Calu3 (cell line): ENCODE results near the gene TMEM127. TPM values are rescaled to one million over a fixed set of nuclear protein-coding genes. Genes with fewer than 3 reads are reported as not detected.

Source experiments
- BruUV-seq: library from RNA; stranded (reverse); fragments of 400-500 nt; replicated peaks from 2 replicates; lab custom pipeline; 2021; lab: Mats Ljungman, UMichigan
- CTCF ChIA-PET: fragments of 300-600 bp; sonication (Branson Sonifier 250); formaldehyde crosslinking; loops from one replicate; lab custom pipeline; 2022; ENCODE audit warnings: antibody characterized with exemption; lab: Charles Lee
- DNase-seq: peaks from one replicate; pipeline ENCODE4 v3.0.0; 2022
- H3K27ac Mint-ChIP-seq: one replicate; pipeline ENCODE4 v1.8.0; 2022; ENCODE audit warnings: mixed read lengths; ENCODE audit not compliant: unreplicated experiment
- H3K27me3 Mint-ChIP-seq: one replicate; pipeline ENCODE4 v1.8.0; 2022; ENCODE audit warnings: mixed read lengths; ENCODE audit not compliant: unreplicated experiment
- H3K36me3 Mint-ChIP-seq: one replicate; pipeline ENCODE4 v1.8.0; 2022; ENCODE audit warnings: mild to moderate bottlenecking, moderate library complexity, mixed read lengths; ENCODE audit not compliant: insufficient read depth, unreplicated experiment
- H3K4me1 Mint-ChIP-seq: one replicate; pipeline ENCODE4 v1.8.0; 2022; ENCODE audit warnings: mild to moderate bottlenecking, low read depth, mixed read lengths; ENCODE audit not compliant: unreplicated experiment
- H3K4me3 Mint-ChIP-seq: one replicate; pipeline ENCODE4 v1.8.0; 2022; ENCODE audit warnings: mild to moderate bottlenecking, low read depth, moderate library complexity, mixed read lengths; ENCODE audit not compliant: unreplicated experiment
- H3K9me3 Mint-ChIP-seq: one replicate; pipeline ENCODE4 v1.8.0; 2022; ENCODE audit warnings: low read depth, mixed read lengths; ENCODE audit not compliant: unreplicated experiment
- CTCF ChIP-seq: fragments of 200-600 bp; IDR thresholded peaks from one replicate; pipeline ENCODE4 v1.8.0; 2022; ENCODE audit warnings: antibody characterized with exemption; ENCODE audit not compliant: unreplicated experiment
- intact Hi-C: fragments of 100-400 bp; cut with micrococcal nuclease; formaldehyde crosslinking; loops from one replicate; pipeline ENCODE4 v1.10.0; 2022; ENCODE audit not compliant: unreplicated experiment
- total RNA-seq: library from RNA; stranded (reverse); gene quantifications from 2 replicates; pipeline ENCODE4 v1.2.3, GENCODE V29; 2022

The TMEM127 gene
- total RNA-seq, 1 experiment from 2014 or later, result 50.7 TPM

GRCh38 chr2:96239745-96240264 is 26.0 kb downstream of the TMEM127 start:
- CTCF ChIA-PET, result no interaction called here
- intact Hi-C loops, result no loop called here

DNA sequence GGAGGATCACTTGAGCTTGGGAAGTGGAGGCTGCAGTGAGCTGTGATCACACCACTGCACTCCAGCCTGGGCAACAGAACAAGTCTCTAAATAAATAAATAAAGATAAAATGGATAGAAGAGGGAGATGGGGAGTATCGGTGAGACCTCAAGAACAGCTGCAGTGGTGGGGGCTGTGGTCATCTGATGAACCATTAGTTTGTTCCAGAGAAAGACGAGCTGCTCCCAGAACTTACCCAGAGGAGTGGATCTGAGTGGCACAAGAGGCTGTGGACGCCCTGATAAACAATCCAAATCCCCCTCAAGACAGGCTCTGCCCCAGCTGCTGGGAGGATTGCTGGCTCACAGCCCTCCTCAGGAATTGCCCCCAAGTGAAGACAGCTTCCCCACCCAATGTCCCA is 26.7 kb downstream of the TMEM127 start:
- BruUV-seq, result no TSS peak
- H3K9me3 Mint-ChIP-seq, result no peaks in the 10 kb centered on the region
- intact Hi-C loops, result no loop called here
- DNase-seq, result no peak
- no peaks in the 10 kb centered on the region for H3K27me3 Mint-ChIP-seq
- CTCF ChIA-PET, result interaction anchor here (0.6 kb wide), 1 partner anchor 237 kb away, joined by 4 read pairs; no protein-coding TSS in a partner anchor
- no peaks in the 10 kb centered on the region for H3K4me1 Mint-ChIP-seq
- H3K4me3 Mint-ChIP-seq, result no peak overlapping the region
- no peaks in the 10 kb centered on the region for H3K36me3 Mint-ChIP-seq
- TF ChIP-seq CTCF, result no peak
- H3K27ac Mint-ChIP-seq, result no peak overlapping the region

More at GRCh38 chr2:96239745-96240264, 26.0 kb downstream of the TMEM127 start:
- H3K9me3 Mint-ChIP-seq, result no peaks in the 10 kb centered on the region
- TF ChIP-seq CTCF, result no peak
- H3K36me3 Mint-ChIP-seq, result no peaks in the 10 kb centered on the region
- H3K27ac Mint-ChIP-seq, result no peak overlapping the region
- DNase-seq, result no peak
- no TSS peak for BruUV-seq
- no peaks in the 10 kb centered on the region for H3K4me1 Mint-ChIP-seq
- H3K27me3 Mint-ChIP-seq, result no peaks in the 10 kb centered on the region
- no peak overlapping the region for H3K4me3 Mint-ChIP-seq

DNA sequence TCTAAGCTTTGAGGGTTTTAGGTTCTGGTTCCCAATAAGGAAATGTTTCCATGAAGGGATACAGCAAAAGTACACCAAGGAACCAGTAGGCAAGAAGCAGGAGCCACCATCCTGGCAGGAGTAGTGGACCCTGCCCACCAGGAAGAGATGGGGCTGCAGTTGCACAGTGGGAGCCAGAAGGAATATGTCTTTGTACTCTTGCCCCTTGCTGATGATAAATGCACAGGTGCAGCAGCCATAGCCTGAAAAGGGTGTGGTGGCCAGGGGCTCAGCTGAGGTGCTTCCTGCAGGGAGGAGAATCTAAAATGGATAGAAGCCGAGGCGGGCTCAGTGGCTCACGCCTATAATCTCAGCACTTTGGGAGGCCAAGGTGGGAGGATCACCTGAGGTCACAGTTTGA is 27.5 kb downstream of the TMEM127 start:
- H3K9me3 Mint-ChIP-seq, result no peaks in the 10 kb centered on the region
- no peaks in the 10 kb centered on the region for H3K27me3 Mint-ChIP-seq
- intact Hi-C loops, result no loop called here
- no TSS peak for BruUV-seq
- TF ChIP-seq CTCF, result no peak
- H3K4me3 Mint-ChIP-seq, result no peak overlapping the region
- DNase-seq, result no peak
- no peaks in the 10 kb centered on the region for H3K4me1 Mint-ChIP-seq
- CTCF ChIA-PET, result no interaction called here
- no peaks in the 10 kb centered on the region for H3K36me3 Mint-ChIP-seq
- no peak overlapping the region for H3K27ac Mint-ChIP-seq

DNA sequence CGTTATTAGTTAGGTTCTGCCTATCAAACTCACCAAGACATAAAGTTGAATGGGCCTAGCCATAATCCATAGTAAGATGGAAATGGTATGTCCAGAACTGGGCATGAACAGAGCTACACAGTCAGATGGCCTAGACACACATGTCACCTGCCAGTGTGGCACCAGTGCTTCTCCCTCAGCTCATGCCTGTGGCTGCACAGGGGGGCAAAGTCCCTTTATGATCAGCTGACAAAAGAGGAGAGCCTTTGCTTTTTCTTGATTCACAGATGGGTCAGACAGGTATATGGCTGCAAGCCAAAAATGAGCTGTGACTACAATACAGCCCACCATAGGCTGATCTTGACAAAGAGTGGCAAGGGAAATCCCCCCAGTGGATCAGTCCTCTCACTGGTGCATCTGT is 28.9 kb downstream of the TMEM127 start:
- BruUV-seq, result no TSS peak
- H3K4me3 Mint-ChIP-seq, result no peak overlapping the region
- no peak for TF ChIP-seq CTCF
- H3K36me3 Mint-ChIP-seq, result no peaks in the 10 kb centered on the region
- CTCF ChIA-PET, result no interaction called here
- H3K4me1 Mint-ChIP-seq, result no peaks in the 10 kb centered on the region
- no peak for DNase-seq
- no peaks in the 10 kb centered on the region for H3K9me3 Mint-ChIP-seq
- intact Hi-C loops, result no loop called here
- no peaks in the 10 kb centered on the region for H3K27me3 Mint-ChIP-seq
- no peak overlapping the region for H3K27ac Mint-ChIP-seq
